Ovary (tissue), 3 donors: ENCODE measurements around the gene SPRN.

ENCODE experiments used
- EP300 ChIP-seq: sonication (generic); formaldehyde crosslinking; IDR thresholded peaks from one replicate; pipeline ENCODE4 v1.6.1; 2017; ENCODE audit warnings: antibody characterized with exemption
- POLR2A ChIP-seq: fragments of 450-650 bp; IDR thresholded peaks from one replicate; pipeline ENCODE4 v1.6.1; 2017; ENCODE audit warnings: antibody characterized with exemption, mild to moderate bottlenecking, moderate library complexity
- TF ChIP-seq, protein P1 (sequence below), 3 donors: fragments of 450-650 bp in 2 of 3; fragments of 200-600 bp in 1 of 3; IDR thresholded peaks; one replicate each; pipeline versions ENCODE4 v1.5.1 to v1.8.0; 2016 to 2022; ENCODE audit warnings: antibody characterized with exemption in 3 of 3, mild to moderate bottlenecking in 1 of 3
- donor health status: DM: no; HTN: no; CAD: no.

DNA sequence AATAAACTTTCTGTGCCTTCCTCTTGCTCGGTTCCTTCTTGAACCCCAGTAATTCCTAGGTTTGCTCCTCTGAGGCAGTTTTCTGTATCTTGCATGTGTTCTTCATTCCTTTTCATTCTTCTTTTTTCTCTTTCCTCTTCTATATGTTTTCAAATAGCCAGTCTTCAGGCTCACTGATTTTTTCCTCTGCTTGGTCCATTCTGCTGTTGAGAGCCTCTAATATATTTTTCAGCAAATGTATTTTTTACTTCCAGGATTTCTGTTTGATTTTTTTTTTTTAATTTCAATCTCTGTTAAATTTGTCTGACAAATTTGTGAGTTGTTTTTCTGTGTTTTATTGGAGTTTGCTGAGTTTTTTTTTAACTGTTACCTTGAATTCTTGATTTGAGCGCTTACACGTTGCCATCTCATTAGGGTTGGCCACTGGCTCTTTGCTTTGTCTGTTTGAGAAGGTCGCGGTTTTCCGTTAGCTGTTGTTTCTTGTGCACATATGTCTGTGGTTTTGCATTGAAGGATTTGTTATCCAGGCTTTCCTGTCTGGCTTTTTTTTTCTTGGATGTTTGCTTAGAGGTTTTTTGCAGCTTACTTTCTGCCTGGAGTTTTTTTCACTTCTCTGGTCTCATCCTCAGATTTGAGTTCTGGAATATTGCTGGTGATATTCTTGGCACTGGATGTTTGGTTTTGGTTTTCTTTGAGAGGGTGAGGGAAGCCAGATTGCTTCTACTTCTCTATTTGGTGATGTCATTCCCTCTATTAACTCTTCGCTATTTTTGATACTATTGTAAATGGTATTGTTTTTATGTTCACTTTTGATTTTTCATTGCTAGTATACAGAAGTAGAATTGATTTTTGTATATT lies 12.7 kb downstream of the SPRN start:
- TF ChIP-seq, protein P1, sequence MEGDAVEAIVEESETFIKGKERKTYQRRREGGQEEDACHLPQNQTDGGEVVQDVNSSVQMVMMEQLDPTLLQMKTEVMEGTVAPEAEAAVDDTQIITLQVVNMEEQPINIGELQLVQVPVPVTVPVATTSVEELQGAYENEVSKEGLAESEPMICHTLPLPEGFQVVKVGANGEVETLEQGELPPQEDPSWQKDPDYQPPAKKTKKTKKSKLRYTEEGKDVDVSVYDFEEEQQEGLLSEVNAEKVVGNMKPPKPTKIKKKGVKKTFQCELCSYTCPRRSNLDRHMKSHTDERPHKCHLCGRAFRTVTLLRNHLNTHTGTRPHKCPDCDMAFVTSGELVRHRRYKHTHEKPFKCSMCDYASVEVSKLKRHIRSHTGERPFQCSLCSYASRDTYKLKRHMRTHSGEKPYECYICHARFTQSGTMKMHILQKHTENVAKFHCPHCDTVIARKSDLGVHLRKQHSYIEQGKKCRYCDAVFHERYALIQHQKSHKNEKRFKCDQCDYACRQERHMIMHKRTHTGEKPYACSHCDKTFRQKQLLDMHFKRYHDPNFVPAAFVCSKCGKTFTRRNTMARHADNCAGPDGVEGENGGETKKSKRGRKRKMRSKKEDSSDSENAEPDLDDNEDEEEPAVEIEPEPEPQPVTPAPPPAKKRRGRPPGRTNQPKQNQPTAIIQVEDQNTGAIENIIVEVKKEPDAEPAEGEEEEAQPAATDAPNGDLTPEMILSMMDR (IDR thresholded peaks at IDR 0.05), result no peak
- TF ChIP-seq POLR2A (no peak), EP300 (no peak)
